ENCODE results near the gene HDHD3.

- no peak for TF ChIP-seq CTCF (IDR thresholded peaks at IDR 0.05; ENCODE audit: low read depth, low read length, poor library complexity, severe bottlenecking)
- no peak for TF ChIP-seq EZH2phosphoT487 (IDR thresholded peaks at IDR 0.05; ENCODE audit: borderline replicate concordance, low read length)
These were observed 1.4 kb downstream of the HDHD3 start for GRCh38 chr9:113375057-113376023.

All from DOHH2 (cell line).